GM21515 (cell line): ENCODE results near the gene FBXL2.
"Not testable (repeated sequence)": the region's sequence is repeated elsewhere in the genome, so short reads cannot be mapped to it uniquely, and the experiment has no call there.

Experiments
- ATAC-seq: cut with Tn5 transposase; IDR thresholded peaks from one replicate; pipeline ENCODE4 v1.9.1; 2021; ENCODE audit not compliant: unreplicated experiment

Gene FBXL2

GRCh38 chr3:33315826-33316225 is 38.6 kb downstream of the FBXL2 start:
- ATAC-seq = no peak

GRCh38 chr3:33317963-33318709 is 40.9 kb downstream of the FBXL2 start:
- ATAC-seq = no peak

- ATAC-seq = no peak
Measured at GRCh38 chr3:33318710-33319380, 41.6 kb downstream of the FBXL2 start.

GRCh38 chr3:33322412-33322811 is 45.2 kb downstream of the FBXL2 start:
- ATAC-seq = no peak

- ATAC-seq = no peak
Measured at GRCh38 chr3:33331414-33331813, 54.2 kb downstream of the FBXL2 start.

GRCh38 chr3:33334364-33334763 is 57.1 kb downstream of the FBXL2 start:
- ATAC-seq = no peak

- ATAC-seq = not testable (repeated sequence)
Measured at GRCh38 chr3:33338936-33339465, 61.8 kb downstream of the FBXL2 start.

- ATAC-seq = no peak
Measured at GRCh38 chr3:33339758-33340157, 62.5 kb downstream of the FBXL2 start.

GRCh38 chr3:33355611-33356010 is 78.4 kb downstream of the FBXL2 start:
- ATAC-seq = no peak

GRCh38 chr3:33358172-33358781 is 81.0 kb downstream of the FBXL2 start:
- ATAC-seq = no peak

- ATAC-seq = no peak
Measured at GRCh38 chr3:33360136-33360825, 83.0 kb downstream of the FBXL2 start.

- ATAC-seq = no peak
Measured at GRCh38 chr3:33363113-33363800, 86.0 kb downstream of the FBXL2 start.

GRCh38 chr3:33364060-33364459 is 86.8 kb downstream of the FBXL2 start:
- ATAC-seq = no peak

GRCh38 chr3:33364531-33365128 is 87.4 kb downstream of the FBXL2 start:
- no peak for ATAC-seq

GRCh38 chr3:33372218-33373081 is 95.2 kb downstream of the FBXL2 start:
- peak; percentile 62 for ATAC-seq

- no peak for ATAC-seq
Measured at GRCh38 chr3:33373082-33373437, 95.8 kb downstream of the FBXL2 start.

- ATAC-seq = no peak
Measured at GRCh38 chr3:33377489-33377888, 100.2 kb downstream of the FBXL2 start.

- ATAC-seq = no peak
Measured at GRCh38 chr3:33377931-33378330, 100.7 kb downstream of the FBXL2 start.

GRCh38 chr3:33380653-33381052 is 103.4 kb downstream of the FBXL2 start:
- ATAC-seq = no peak
